Endothelial cell of umbilical vein (primary cell): Measurements from ENCODE around the gene SSTR3. TPM values are rescaled to one million over a fixed set of nuclear protein-coding genes. Genes with fewer than 3 reads are reported as not detected.

Experiments
- BruUV-seq: library from RNA; stranded (reverse); fragments of 400-500 nt; replicated peaks from 2 replicates; lab custom pipeline; 2021; lab: Mats Ljungman, UMichigan
- CTCF ChIA-PET: fragments of 300-600, 350-600 bp; sonication (Branson Sonifier 250); formaldehyde crosslinking; loops from one replicate; lab custom pipeline; 2021; ENCODE audit warnings: antibody characterized with exemption, inconsistent platforms; lab: Charles Lee
- POLR2A ChIA-PET: fragments of 300-600, 350-600 bp; sonication (Branson Sonifier 250); formaldehyde crosslinking; loops from one replicate; lab custom pipeline; 2021; ENCODE audit warnings: antibody characterized with exemption, inconsistent platforms; lab: Charles Lee
- DNase-seq: peaks from one replicate; pipeline ENCODE4 v3.0.0-alpha.2; 2011; ENCODE audit warnings: low read depth, low spot score
- FAIRE-seq: peaks from 2 replicates; lab custom pipeline; 2011; peaks lifted over from hg19 to GRCh38; lab: Jason Lieb, UNC
- H2AFZ ChIP-seq: 2 replicates; pipeline ENCODE4 v1.6.0; 2012; ENCODE audit warnings: low read depth, low read length, control low read depth, inconsistent platforms
- H3K27ac ChIP-seq: 2 replicates; pipeline ENCODE4 v1.5.1; 2011; ENCODE audit warnings: low read depth, mild to moderate bottlenecking, control low read depth, low read length, moderate library complexity; ENCODE audit not compliant: insufficient read depth
- H3K27me3 ChIP-seq, 2 experiments: 2 replicates each; pipeline versions ENCODE4 v1.6.0 to v1.6.1; 2011; ENCODE audit warnings: low read length in 2 of 2, mixed read lengths in 1 of 2; ENCODE audit not compliant: control insufficient read depth in 2 of 2, insufficient read depth in 2 of 2
- H3K36me3 ChIP-seq, 2 experiments: 2 replicates in 1 of 2; 3 replicates in 1 of 2; pipeline ENCODE4 v1.5.1; 2011; ENCODE audit warnings: low read length in 2 of 2, mild to moderate bottlenecking in 1 of 2, moderate library complexity in 1 of 2; ENCODE audit not compliant: control insufficient read depth in 2 of 2, insufficient read depth in 2 of 2; ENCODE audit errors: extremely low read depth in 1 of 2
- H3K4me1 ChIP-seq: 3 replicates; pipeline ENCODE4 v1.5.1; 2011; ENCODE audit warnings: mild to moderate bottlenecking, low read length; ENCODE audit not compliant: control insufficient read depth, insufficient read depth; ENCODE audit errors: extremely low read depth
- H3K4me2 ChIP-seq: 2 replicates; pipeline ENCODE4 v1.6.1; 2011; ENCODE audit warnings: low read length, control low read depth, mixed read lengths; ENCODE audit not compliant: insufficient read depth
- H3K4me3 ChIP-seq, 3 experiments: fragments of 200-600 bp in 1 of 3; sonication (generic), shearing (Covaris generic) in 1 of 3; replicated peaks in 1 of 3; 2 replicates each; pipeline ENCODE4 v1.5.1; 2011 to 2016; ENCODE audit warnings: control low read depth in 3 of 3, low read length in 3 of 3, mild to moderate bottlenecking in 2 of 3, inconsistent platforms in 1 of 3, low read depth in 1 of 3, moderate library complexity in 1 of 3; ENCODE audit not compliant: insufficient read depth in 1 of 3
- H3K79me2 ChIP-seq: 2 replicates; pipeline ENCODE4 v1.6.0; 2012; ENCODE audit warnings: low read length, inconsistent platforms; ENCODE audit not compliant: control insufficient read depth, insufficient read depth
- H3K9ac ChIP-seq: replicated peaks from 2 replicates; pipeline ENCODE3; 2011; ENCODE audit warnings: low read length, control low read depth; ENCODE audit not compliant: insufficient read depth; ENCODE audit errors: extremely low read depth
- H3K9me1 ChIP-seq: replicated peaks from 3 replicates; pipeline ENCODE4 v1.6.0; 2011; ENCODE audit warnings: mild to moderate bottlenecking, low read length; ENCODE audit not compliant: control insufficient read depth, insufficient read depth; ENCODE audit errors: extremely low read depth
- H3K9me3 ChIP-seq: replicated peaks from 2 replicates; pipeline ENCODE4 v1.5.1; 2012; ENCODE audit warnings: low read length, inconsistent platforms; ENCODE audit not compliant: control insufficient read depth, insufficient read depth
- H4K20me1 ChIP-seq: replicated peaks from 2 replicates; pipeline ENCODE3; 2011; ENCODE audit warnings: mild to moderate bottlenecking, low read length; ENCODE audit not compliant: control insufficient read depth, insufficient read depth; ENCODE audit errors: extremely low read depth
- EZH2 ChIP-seq: IDR thresholded peaks from 2 replicates; pipeline ENCODE4 v1.6.1; 2012; ENCODE audit warnings: borderline replicate concordance, low read depth, mild to moderate bottlenecking, moderate library complexity, low read length, inconsistent platforms; ENCODE audit not compliant: severe bottlenecking
- FOS ChIP-seq: IDR thresholded peaks from 2 replicates; pipeline ENCODE4 v1.6.1; 2011; ENCODE audit warnings: mild to moderate bottlenecking, low read length, moderate library complexity, borderline replicate concordance; ENCODE audit not compliant: insufficient read depth
- GATA2 ChIP-seq: IDR thresholded peaks from 2 replicates; pipeline ENCODE4 v1.7.0; 2011; ENCODE audit warnings: low read depth, mild to moderate bottlenecking, moderate library complexity, mixed read lengths, low read length; ENCODE audit not compliant: insufficient read length, insufficient read depth
- POLR2A ChIP-seq: IDR thresholded peaks from 2 replicates; pipeline ENCODE4 v1.6.1; 2012; ENCODE audit warnings: low read depth, mild to moderate bottlenecking, control low read depth, low read length
- POLR2AphosphoS5 ChIP-seq: IDR thresholded peaks from 2 replicates; pipeline ENCODE4 v1.6.1; 2012; ENCODE audit warnings: low read depth, mild to moderate bottlenecking, control low read depth, low read length, moderate library complexity; ENCODE audit not compliant: insufficient read depth
- dilution Hi-C: fragments of 300-500 bp; cut with MboI; formaldehyde crosslinking; loops from one replicate; pipeline ENCODE4 v1.15.0; 2019; ENCODE audit warnings: low sequenced_read_pairs; ENCODE audit not compliant: extremely low pct_ligation_motif_present
- intact Hi-C: fragments of 100-400 bp; cut with micrococcal nuclease; formaldehyde crosslinking; loops from one replicate; pipeline ENCODE4 v1.10.0; 2022
- polyA plus RNA-seq, 4 experiments: library from polyadenylated mRNA; depleted of rRNA in 3 of 4; stranded (reverse) in 3 of 4; unstranded in 1 of 4; fragments of >200 nt; gene quantifications; 2 replicates each; pipeline versions ENCODE4 v1.2.1 to v1.2.3, GENCODE V29; 2011 to 2012; ENCODE audit warnings: missing spikeins in 1 of 4
- total RNA-seq: library from RNA; stranded (reverse); gene quantifications from 2 replicates; pipeline ENCODE4 v1.2.3, GENCODE V29; 2021

Gene SSTR3
- total and polyA plus RNA-seq, 2 donors (not counting 3 experiments of a cell fraction or from before 2014, with no cell fraction given) = not detected

DNA sequence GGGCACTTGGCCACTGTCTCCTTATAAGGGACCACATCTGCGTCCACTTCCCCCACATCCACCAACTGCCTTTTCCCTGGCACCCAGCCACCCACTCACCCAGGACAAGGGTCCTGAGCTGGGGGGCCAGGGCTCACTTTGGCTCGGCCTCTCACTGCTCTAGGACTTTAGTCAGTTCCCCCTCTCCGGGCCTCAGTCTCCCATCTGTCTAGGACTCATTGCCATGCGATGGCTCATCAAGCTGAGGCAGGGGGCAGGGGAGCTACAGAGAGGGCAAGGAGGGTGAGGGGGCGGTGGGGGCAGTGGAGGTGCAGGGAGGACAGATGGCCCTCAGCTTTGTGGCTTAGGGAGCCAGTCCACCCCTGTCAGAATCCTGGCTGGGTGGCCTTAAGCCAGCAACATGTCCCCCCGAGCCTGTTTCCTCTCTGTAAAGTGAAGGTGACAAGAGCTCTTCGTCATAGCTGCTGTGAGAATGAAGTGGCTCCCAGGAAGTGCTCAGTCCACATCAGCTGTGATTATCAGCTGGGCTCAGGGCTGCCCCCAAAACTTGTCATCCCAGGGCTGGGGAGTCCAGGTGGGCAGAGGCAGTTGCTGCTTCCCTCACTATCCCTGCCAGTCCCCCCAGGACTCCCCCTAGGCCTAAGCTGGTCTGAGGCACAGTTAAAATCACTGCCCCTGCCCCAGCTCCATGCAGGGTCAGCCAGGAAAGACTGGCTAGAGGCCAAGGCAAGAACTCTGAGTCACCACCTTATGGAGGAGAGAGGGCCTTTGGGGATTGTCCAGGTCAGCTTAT, 16.9 kb upstream of the SSTR3 start:
- Histone ChIP-seq H3K4me1 (peaks cover 27% of the 10 kb centered on the region), H2AFZ (no peak overlapping the region), H3K4me2 (peak overlapping the region; percentile 27), H3K9me3 (no peaks in the 10 kb centered on the region), H4K20me1 (no peaks in the 10 kb centered on the region), H3K79me2 (no peaks in the 10 kb centered on the region), H3K4me3 (no peak overlapping the region), H3K27me3 (no peaks in the 10 kb centered on the region), H3K9ac (no peak overlapping the region), H3K36me3 (peaks cover 5% of the 10 kb centered on the region in 2 experiments), H3K9me1 (no peaks in the 10 kb centered on the region), H3K27ac (peak overlapping the region; percentile 57)
- BruUV-seq = no TSS peak
- FAIRE-seq (peak; percentile 93), DNase-seq (peak; percentile 68)
- TF ChIP-seq POLR2A (no peak), POLR2AphosphoS5 (no peak), EZH2 (no peak), FOS (peak; percentile 61), GATA2 (no peak)
- ChIA-PET POLR2A (interaction anchor here (0.6 kb wide), 1 partner anchor 342 kb away, joined by 3 read pairs; no protein-coding TSS in a partner anchor), CTCF (interaction anchor here (1.0 to 4.7 kb wide), 8 partner anchors 8 to 32 kb away, joined by 3 to 45 read pairs (median 4); no protein-coding TSS in a partner anchor)
- dilution Hi-C loops = no loop called here
- intact Hi-C loops = no loop called here
